SU-DHL-6 (cell line): ENCODE results near the gene IRF2.

ENCODE experiments used
- H2AFZ ChIP-seq: fragments of 200-600 bp; sonication (generic); 2 replicates; pipeline ENCODE4 v1.6.1; 2014; ENCODE audit warnings: low read depth, mild to moderate bottlenecking, moderate library complexity, mixed read lengths, antibody characterized with exemption, low read length; ENCODE audit not compliant: severe bottlenecking
- H3F3A ChIP-seq: fragments of 200-600 bp; shearing (Covaris generic); 2 replicates; pipeline ENCODE4 v1.6.0; 2016; ENCODE audit warnings: antibody characterized with exemption, mild to moderate bottlenecking; ENCODE audit not compliant: insufficient read depth
- H3K27ac ChIP-seq: fragments of 200-600 bp; sonication (generic); 2 replicates; pipeline ENCODE4 v1.5.1; 2016; ENCODE audit warnings: low read depth, mild to moderate bottlenecking, low read length, moderate library complexity, mixed read lengths
- H3K27me3 ChIP-seq: fragments of 200-600 bp; sonication (generic), shearing (Covaris generic); 2 replicates; pipeline ENCODE4 v1.6.0; 2014; ENCODE audit warnings: mild to moderate bottlenecking, low read length
- H3K36me3 ChIP-seq: fragments of 200-600 bp; sonication (generic); 2 replicates; pipeline ENCODE4 v1.6.1; 2014; ENCODE audit warnings: mild to moderate bottlenecking, low read length, mixed read lengths
- H3K4me2 ChIP-seq: fragments of 300-600, 200-600 bp; shearing (Covaris generic), sonication (generic); 2 replicates; pipeline ENCODE4 v1.6.0; 2014; ENCODE audit warnings: low read length, low read depth, mild to moderate bottlenecking; ENCODE audit not compliant: poor library complexity, severe bottlenecking
- H3K4me3 ChIP-seq: fragments of 200-600 bp; sonication (generic); 2 replicates; pipeline ENCODE4 v1.5.1; 2014; ENCODE audit warnings: antibody characterized with exemption, low read length, mild to moderate bottlenecking, mixed read lengths; ENCODE audit not compliant: insufficient read depth, poor library complexity, severe bottlenecking
- H3K79me2 ChIP-seq: fragments of 200-600 bp; sonication (generic); 2 replicates; pipeline ENCODE4 v1.6.1; 2014; ENCODE audit warnings: mild to moderate bottlenecking, low read length, moderate library complexity; ENCODE audit not compliant: insufficient read depth
- H3K9ac ChIP-seq: fragments of 200-600 bp; sonication (generic); 2 replicates; pipeline ENCODE4 v1.7.0; 2014; ENCODE audit warnings: mild to moderate bottlenecking, low read length
- H3K9me2 ChIP-seq: fragments of 200-600 bp; sonication (generic); replicated peaks from 2 replicates; pipeline ENCODE4 v1.6.1; 2014; ENCODE audit warnings: low read length; ENCODE audit not compliant: insufficient read depth
- H3K9me3 ChIP-seq: fragments of 200-600 bp; sonication (generic); 2 replicates; pipeline ENCODE4 v1.6.1; 2014; ENCODE audit warnings: low read length, mixed read lengths; ENCODE audit not compliant: insufficient read depth
- H4K20me1 ChIP-seq: fragments of 200-600 bp; sonication (generic); 2 replicates; pipeline ENCODE4 v1.6.1; 2014; ENCODE audit warnings: low read depth, mild to moderate bottlenecking, antibody characterized with exemption, low read length, moderate library complexity, mixed read lengths
- EZH2phosphoT487 ChIP-seq: fragments of 200-600 bp; sonication (generic), shearing (Covaris generic); conservative IDR thresholded peaks from 2 replicates; pipeline ENCODE4 v1.6.1; 2018; ENCODE audit warnings: mild to moderate bottlenecking, antibody characterized with exemption, low read length, moderate library complexity, mixed read lengths
- TF ChIP-seq, protein P1 (sequence below): fragments of 200-600 bp; sonication (generic); IDR thresholded peaks from one replicate; pipeline ENCODE4 v1.5.1; 2017; ENCODE audit warnings: antibody characterized with exemption, mild to moderate bottlenecking, low read length, moderate library complexity; ENCODE audit not compliant: insufficient read depth, poor library complexity, severe bottlenecking

Gene IRF2

DNA sequence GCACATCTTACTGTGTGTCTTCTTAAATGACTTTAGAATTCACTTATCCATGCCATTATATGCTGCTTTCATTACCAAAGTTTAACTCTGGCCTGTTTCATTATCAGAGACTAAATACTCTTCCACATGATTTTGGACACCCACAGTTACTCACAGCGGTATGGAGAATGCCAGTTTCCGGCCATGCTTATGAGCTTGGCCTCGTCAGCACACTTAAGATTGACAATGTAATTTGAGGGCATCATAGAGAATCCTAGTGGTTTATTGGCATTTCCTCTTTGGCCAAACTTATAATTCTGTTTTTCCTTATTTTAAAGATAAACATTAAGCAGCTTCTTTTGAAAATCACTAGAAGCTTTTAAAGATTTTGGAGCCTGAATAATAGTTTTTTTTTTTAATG, 104.5 kb downstream of the IRF2 start:
- Histone ChIP-seq H3K9ac (no peak overlapping the region), H3K4me3 (no peak overlapping the region), H3K9me2 (no peaks in the 10 kb centered on the region), H3K27me3 (no peaks in the 10 kb centered on the region), H3K79me2 (no peaks in the 10 kb centered on the region), H4K20me1 (no peaks in the 10 kb centered on the region), H3K36me3 (no peaks in the 10 kb centered on the region), H2AFZ (no peak overlapping the region), H3K4me2 (no peak overlapping the region), H3K27ac (no peak overlapping the region), H3K9me3 (no peaks in the 10 kb centered on the region), H3F3A (no peaks in the 10 kb centered on the region)
- TF ChIP-seq, protein P1, sequence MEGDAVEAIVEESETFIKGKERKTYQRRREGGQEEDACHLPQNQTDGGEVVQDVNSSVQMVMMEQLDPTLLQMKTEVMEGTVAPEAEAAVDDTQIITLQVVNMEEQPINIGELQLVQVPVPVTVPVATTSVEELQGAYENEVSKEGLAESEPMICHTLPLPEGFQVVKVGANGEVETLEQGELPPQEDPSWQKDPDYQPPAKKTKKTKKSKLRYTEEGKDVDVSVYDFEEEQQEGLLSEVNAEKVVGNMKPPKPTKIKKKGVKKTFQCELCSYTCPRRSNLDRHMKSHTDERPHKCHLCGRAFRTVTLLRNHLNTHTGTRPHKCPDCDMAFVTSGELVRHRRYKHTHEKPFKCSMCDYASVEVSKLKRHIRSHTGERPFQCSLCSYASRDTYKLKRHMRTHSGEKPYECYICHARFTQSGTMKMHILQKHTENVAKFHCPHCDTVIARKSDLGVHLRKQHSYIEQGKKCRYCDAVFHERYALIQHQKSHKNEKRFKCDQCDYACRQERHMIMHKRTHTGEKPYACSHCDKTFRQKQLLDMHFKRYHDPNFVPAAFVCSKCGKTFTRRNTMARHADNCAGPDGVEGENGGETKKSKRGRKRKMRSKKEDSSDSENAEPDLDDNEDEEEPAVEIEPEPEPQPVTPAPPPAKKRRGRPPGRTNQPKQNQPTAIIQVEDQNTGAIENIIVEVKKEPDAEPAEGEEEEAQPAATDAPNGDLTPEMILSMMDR = no peak
- no peak for TF ChIP-seq EZH2phosphoT487

DNA sequence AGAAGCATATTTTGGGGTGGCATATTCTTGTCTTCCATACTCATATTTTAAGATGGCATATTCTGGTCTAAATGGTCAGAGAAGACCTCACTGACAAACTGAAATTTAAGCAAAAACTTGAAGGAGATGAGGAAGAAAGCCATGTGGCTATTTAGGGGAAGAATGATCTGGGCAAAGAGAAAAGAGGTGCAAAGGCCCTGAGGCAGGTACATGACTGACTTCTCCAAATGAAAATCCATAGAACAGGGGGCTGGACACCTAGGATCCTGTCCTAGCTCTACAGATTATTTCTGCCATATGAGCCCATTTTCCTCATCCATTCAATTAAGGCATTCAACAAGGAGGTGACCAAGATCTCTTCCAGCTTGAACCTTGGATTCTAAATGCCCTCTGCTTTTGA, 105.6 kb downstream of the IRF2 start:
- Histone ChIP-seq H3K4me3 (no peak overlapping the region), H3F3A (no peaks in the 10 kb centered on the region), H3K4me2 (no peak overlapping the region), H3K9ac (no peak overlapping the region), H2AFZ (no peak overlapping the region), H3K36me3 (no peaks in the 10 kb centered on the region), H3K9me2 (no peaks in the 10 kb centered on the region), H3K79me2 (no peaks in the 10 kb centered on the region), H3K27ac (no peak overlapping the region), H3K27me3 (no peaks in the 10 kb centered on the region), H4K20me1 (no peaks in the 10 kb centered on the region), H3K9me3 (no peaks in the 10 kb centered on the region)
- TF ChIP-seq EZH2phosphoT487 = no peak
- TF ChIP-seq, protein P1 = no peak

DNA sequence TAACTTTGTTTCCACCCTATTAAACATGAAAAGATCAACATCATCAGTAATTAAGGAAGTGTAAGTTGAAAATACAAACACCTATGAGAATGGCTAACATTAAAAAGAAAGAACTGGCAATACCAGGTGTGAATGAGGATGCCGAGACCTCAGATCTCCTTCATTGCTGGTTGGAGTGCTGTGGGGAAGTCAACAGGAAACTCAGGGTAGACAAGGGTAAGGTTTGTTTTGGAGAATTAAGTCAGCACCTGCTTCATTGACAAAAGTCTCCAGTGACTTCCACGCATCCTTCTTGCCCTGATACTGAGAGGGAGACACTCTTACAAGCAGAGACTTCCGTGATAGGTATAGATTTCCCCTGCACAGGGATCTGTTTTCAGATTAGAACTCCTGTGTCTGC, 106.1 kb downstream of the IRF2 start:
- Histone ChIP-seq H3K4me2 (no peak overlapping the region), H4K20me1 (no peaks in the 10 kb centered on the region), H3K27me3 (no peaks in the 10 kb centered on the region), H3K9me2 (no peaks in the 10 kb centered on the region), H3K4me3 (no peak overlapping the region), H2AFZ (no peak overlapping the region), H3K36me3 (no peaks in the 10 kb centered on the region), H3K9me3 (no peaks in the 10 kb centered on the region), H3F3A (no peaks in the 10 kb centered on the region), H3K27ac (no peak overlapping the region), H3K9ac (no peak overlapping the region), H3K79me2 (no peaks in the 10 kb centered on the region)
- TF ChIP-seq, protein P1 = no peak
- no peak for TF ChIP-seq EZH2phosphoT487
